HepG2 (cell line): ENCODE measurements around the gene EDNRA. TPM values are rescaled to one million over a fixed set of nuclear protein-coding genes. Genes with fewer than 3 reads are reported as not detected.

Experiments
- ATAC-seq: fragments of 200-7000 bp; cut with Tn5 transposase; 3 replicates; pipeline ENCODE4 v1.9.1; 2020; ENCODE audit warnings: mild to moderate bottlenecking, moderate library complexity
- BruUV-seq: library from RNA; stranded (reverse); fragments of 400-500 nt; replicated peaks from 2 replicates; lab custom pipeline; 2021; lab: Mats Ljungman, UMichigan
- CTCF ChIA-PET: fragments of 300-600 bp; formaldehyde crosslinking; extraction: SDS; loops from one replicate; lab custom pipeline; 2021; ENCODE audit warnings: low total read pairs, inconsistent platforms, low intra/inter-chr PET ratio; lab: Yijun Ruan, JAX
- POLR2A ChIA-PET: fragments of 350-600 bp; sonication (Branson Sonifier 250); formaldehyde crosslinking; loops from one replicate; lab custom pipeline; 2020; ENCODE audit warnings: antibody characterized with exemption, inconsistent platforms; lab: Yijun Ruan, JAX
- DNase-seq: peaks from one replicate; pipeline ENCODE4 v3.0.0-alpha.2; 2015; ENCODE audit warnings: low spot score
- FAIRE-seq: peaks from 3 replicates; lab custom pipeline; 2011; peaks lifted over from hg19 to GRCh38; lab: Jason Lieb, UNC
- H2AFZ ChIP-seq: one replicate; pipeline ENCODE4 v1.6.1; 2011; ENCODE audit warnings: low read length, inconsistent platforms
- H3K27ac ChIP-seq: fragments of 300-600 bp; 3 replicates; pipeline ENCODE4 v1.8.0; 2011; ENCODE audit warnings: mixed run types, mild to moderate bottlenecking, mixed read lengths, low read length, inconsistent platforms; ENCODE audit not compliant: insufficient read depth; ENCODE audit errors: extremely low read length
- H3K27me3 ChIP-seq, 2 experiments: fragments of 200-600 bp in 1 of 2; 2 replicates in 1 of 2; 3 replicates in 1 of 2; pipeline versions ENCODE4 v1.6.0 to v1.8.0; 2011; ENCODE audit warnings: low read length in 2 of 2, mild to moderate bottlenecking in 2 of 2, moderate library complexity in 2 of 2, inconsistent platforms in 1 of 2; ENCODE audit not compliant: insufficient read depth in 2 of 2, control insufficient read depth in 1 of 2
- H3K36me3 ChIP-seq, 2 experiments: fragments of 200-600 bp in 1 of 2; replicated peaks in 1 of 2; 2 replicates in 1 of 2; 3 replicates in 1 of 2; pipeline versions ENCODE4 v1.5.1 to v1.8.0; 2011; ENCODE audit warnings: low read length in 2 of 2, inconsistent platforms in 1 of 2; ENCODE audit not compliant: insufficient read depth in 2 of 2, control insufficient read depth in 1 of 2
- H3K4me1 ChIP-seq: 2 replicates; pipeline ENCODE4 v1.5.1; 2012; ENCODE audit warnings: low read length, inconsistent platforms; ENCODE audit not compliant: insufficient read depth
- H3K4me2 ChIP-seq: 2 replicates; pipeline ENCODE4 v1.6.0; 2011; ENCODE audit warnings: low read depth, low read length, inconsistent platforms
- H3K4me3 ChIP-seq, 3 experiments: fragments of 200-600 bp in 1 of 3; sonication (generic), shearing (Covaris generic) in 1 of 3; replicated peaks in 1 of 3; 2 replicates each; pipeline ENCODE4 v1.5.1; 2011 to 2016; ENCODE audit warnings: low read length in 3 of 3, inconsistent platforms in 2 of 3, low read depth in 2 of 3, mild to moderate bottlenecking in 2 of 3, control low read depth in 1 of 3, mixed read lengths in 1 of 3; ENCODE audit not compliant: insufficient read depth in 1 of 3
- H3K79me2 ChIP-seq: one replicate; pipeline ENCODE4 v1.6.1; 2011; ENCODE audit warnings: low read length, inconsistent platforms; ENCODE audit not compliant: insufficient read depth
- H3K9ac ChIP-seq: 2 replicates; pipeline ENCODE4 v1.6.0; 2011; ENCODE audit warnings: mild to moderate bottlenecking, low read depth, low read length, inconsistent platforms; ENCODE audit not compliant: insufficient read depth
- H3K9me3 ChIP-seq: 2 replicates; pipeline ENCODE4 v1.5.1; 2012; ENCODE audit warnings: mild to moderate bottlenecking, low read length
- H4K20me1 ChIP-seq: 2 replicates; pipeline ENCODE4 v1.6.0; 2011; ENCODE audit warnings: inconsistent platforms, mild to moderate bottlenecking, low read length, moderate library complexity; ENCODE audit not compliant: insufficient read depth
- ATAD3A ChIP-seq: sonication (generic); formaldehyde crosslinking; IDR thresholded peaks from 2 replicates; pipeline ENCODE4 v1.4.0; 2020; ENCODE audit warnings: missing genetic modification reagents
- ATF7 ChIP-seq, 2 experiments: fragments of 450-650 bp in 1 of 2; sonication (generic) in 1 of 2; formaldehyde crosslinking in 1 of 2; IDR thresholded peaks; 2 replicates each; pipeline versions ENCODE4 v1.4.0 to v1.6.1; 2016 to 2020; ENCODE audit warnings: antibody characterized with exemption in 1 of 2, mild to moderate bottlenecking in 1 of 2, missing genetic modification reagents in 1 of 2
- CEBPB ChIP-seq: IDR thresholded peaks from 2 replicates; pipeline ENCODE4 v1.6.1; 2011; ENCODE audit warnings: low read depth, low read length, improper control_type of control experiment, borderline replicate concordance
- CREB1 ChIP-seq, 2 experiments: fragments of 450-650 bp in 1 of 2; IDR thresholded peaks; 2 replicates each; pipeline ENCODE4 v1.6.1; 2016 to 2017; ENCODE audit warnings: control low read depth in 1 of 2, mild to moderate bottlenecking in 1 of 2, missing compliant biosample characterization in 1 of 2, missing genetic modification characterization in 1 of 2
- HNRNPK ChIP-seq: fragments of 200-400 bp; formaldehyde crosslinking; IDR thresholded peaks from 2 replicates; pipeline ENCODE4 v1.6.1; 2018; ENCODE audit warnings: low read length, low read depth, moderate library complexity, mild to moderate bottlenecking; ENCODE audit not compliant: poor library complexity, severe bottlenecking
- MZF1 ChIP-seq: sonication (generic); formaldehyde crosslinking; IDR thresholded peaks from 2 replicates; pipeline ENCODE4 v1.8.1; 2023; ENCODE audit warnings: mild to moderate bottlenecking, missing genetic modification reagents, borderline replicate concordance
- PAWR ChIP-seq: sonication (generic); formaldehyde crosslinking; IDR thresholded peaks from 2 replicates; pipeline ENCODE4 v1.4.0; 2020; ENCODE audit warnings: missing genetic modification reagents, mild to moderate bottlenecking, borderline replicate concordance
- PREB ChIP-seq: sonication (generic); formaldehyde crosslinking; IDR thresholded peaks from 2 replicates; pipeline ENCODE4 v1.4.0; 2020; ENCODE audit warnings: missing genetic modification reagents
- RBM39 ChIP-seq: fragments of 200-400 bp; formaldehyde crosslinking; IDR thresholded peaks from one replicate; pipeline ENCODE4 v1.6.1; 2018; ENCODE audit warnings: antibody characterized with exemption, mild to moderate bottlenecking, low read depth, low read length; ENCODE audit not compliant: poor library complexity, severe bottlenecking
- SMARCE1 ChIP-seq: fragments of 450-650 bp; IDR thresholded peaks from 2 replicates; pipeline ENCODE4 v1.6.1; 2017; ENCODE audit warnings: borderline replicate concordance
- TOE1 ChIP-seq: sonication (generic); formaldehyde crosslinking; IDR thresholded peaks from 2 replicates; pipeline ENCODE4 v1.4.0; 2020; ENCODE audit warnings: mild to moderate bottlenecking, missing genetic modification reagents
- ZFP90 ChIP-seq: sonication (generic); formaldehyde crosslinking; IDR thresholded peaks from 2 replicates; pipeline ENCODE4 v1.8.0; 2022; ENCODE audit warnings: missing genetic modification reagents, mild to moderate bottlenecking, inconsistent platforms, borderline replicate concordance
- ZNF362 ChIP-seq: sonication (generic); formaldehyde crosslinking; IDR thresholded peaks from 2 replicates; pipeline ENCODE4 v1.4.0; 2020; ENCODE audit warnings: missing genetic modification reagents, mild to moderate bottlenecking, borderline replicate concordance
- ZNF772 ChIP-seq: sonication (generic); formaldehyde crosslinking; IDR thresholded peaks from 2 replicates; pipeline ENCODE4 v1.5.0; 2020; ENCODE audit warnings: mild to moderate bottlenecking, missing genetic modification reagents
- ZZZ3 ChIP-seq: sonication (generic); formaldehyde crosslinking; IDR thresholded peaks from 2 replicates; pipeline ENCODE4 v1.4.0; 2020; ENCODE audit warnings: missing genetic modification reagents, mild to moderate bottlenecking, borderline replicate concordance
- WGBS: methylation state at CpG from one replicate; pipeline ENCODE4 v1.1.6; 2017; ENCODE audit warnings: low lambda C conversion rate; 5-methylcytosine and 5-hydroxymethylcytosine counted together
- in situ Hi-C: cut with HindIII; loops from 2 replicates; pipeline ENCODE4 v1.10.0; 2017; ENCODE audit warnings: low pct_unique_long_range_greater_than_20kb; ENCODE audit not compliant: extremely low pct_ligation_motif_present
- intact Hi-C: fragments of 100-400 bp; cut with micrococcal nuclease; formaldehyde crosslinking; loops from one replicate; pipeline ENCODE4 v1.10.0; 2022; ENCODE audit not compliant: unreplicated experiment
- polyA plus RNA-seq, 8 experiments: library from polyadenylated mRNA; depleted of rRNA in 3 of 8; stranded (reverse) in 7 of 8; unstranded in 1 of 8; fragments of >200 nt; fragmentation: Illumina TruSeq in 4 of 8; extraction: Trizol in 4 of 8; gene quantifications; 2 replicates each; pipeline versions ENCODE4 v1.2.1 to v1.2.3, GENCODE V29; 2011 to 2016; ENCODE audit warnings: low read depth in 4 of 8, missing spikeins in 1 of 8, mixed read lengths in 1 of 8; ENCODE audit not compliant: insufficient read depth in 1 of 8
- total RNA-seq, 5 experiments: library from RNA; depleted of rRNA; stranded (reverse); fragments of >200 nt; fragmentation: Illumina TruSeq; extraction: Trizol; gene quantifications; 2 replicates each; pipeline ENCODE4 v1.2.3, GENCODE V29; 2016; ENCODE audit warnings: low read depth in 1 of 5
- TF ChIP-seq, protein P1 (sequence below): sonication (generic); formaldehyde crosslinking; IDR thresholded peaks from 2 replicates; pipeline ENCODE4 v1.5.0; 2020; ENCODE audit warnings: missing genetic modification reagents

EDNRA gene
- total and polyA plus RNA-seq, 2 of the 13 experiments (the other 11 are each of a cell fraction or from before 2014, with no cell fraction given), result not detected

- CTCF ChIA-PET, result no interaction called here
- no peak overlapping the region for H2AFZ ChIP-seq
- intact Hi-C loops (no loop called here), in situ Hi-C loops (no loop called here)
- FAIRE-seq, result no peak
- H3K27me3 ChIP-seq, result no peaks in the 10 kb centered on the region
- no peak overlapping the region for H3K27ac ChIP-seq
- POLR2A ChIA-PET, result no interaction called here
- no peak overlapping the region for H3K9ac ChIP-seq
- DNase-seq, result no peak
- no peak for TF ChIP-seq ZNF362 (CRISPR knock-in tag)
- TF ChIP-seq, protein P1, sequence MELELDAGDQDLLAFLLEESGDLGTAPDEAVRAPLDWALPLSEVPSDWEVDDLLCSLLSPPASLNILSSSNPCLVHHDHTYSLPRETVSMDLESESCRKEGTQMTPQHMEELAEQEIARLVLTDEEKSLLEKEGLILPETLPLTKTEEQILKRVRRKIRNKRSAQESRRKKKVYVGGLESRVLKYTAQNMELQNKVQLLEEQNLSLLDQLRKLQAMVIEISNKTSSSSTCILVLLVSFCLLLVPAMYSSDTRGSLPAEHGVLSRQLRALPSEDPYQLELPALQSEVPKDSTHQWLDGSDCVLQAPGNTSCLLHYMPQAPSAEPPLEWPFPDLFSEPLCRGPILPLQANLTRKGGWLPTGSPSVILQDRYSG, result no peak
- TF ChIP-seq TOE1 (CRISPR knock-in tag), result no peak
- H3K79me2 ChIP-seq, result no peaks in the 10 kb centered on the region
- H3K4me3 ChIP-seq, result no peak overlapping the region
- no peak for ATAC-seq
- no peaks in the 10 kb centered on the region for H3K9me3 ChIP-seq
- BruUV-seq, result no TSS peak
- H3K4me1 ChIP-seq, result no peaks in the 10 kb centered on the region
- H4K20me1 ChIP-seq, result no peaks in the 10 kb centered on the region
- no peaks in the 10 kb centered on the region for H3K36me3 ChIP-seq
- H3K4me2 ChIP-seq, result no peak overlapping the region
Observed at GRCh38 chr4:147566762-147567161, 85.9 kb downstream of the EDNRA start.

DNA sequence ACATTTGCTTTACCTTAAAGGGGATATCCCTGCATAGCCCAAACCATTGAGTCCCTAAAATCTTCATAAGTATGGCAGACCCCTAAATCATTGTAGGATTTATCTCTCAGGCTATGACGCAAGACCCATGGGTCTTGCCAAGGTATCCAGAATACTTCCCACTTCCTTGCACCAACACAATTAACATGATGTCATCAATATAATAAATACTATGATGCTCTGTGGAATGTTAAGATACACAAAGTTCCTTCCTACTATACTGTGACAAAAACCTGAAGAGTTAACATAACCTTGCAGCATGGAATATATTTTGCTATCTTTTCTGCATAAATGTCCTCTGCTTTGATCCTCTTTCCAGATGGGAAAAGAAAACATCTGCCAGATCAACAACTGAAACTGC, 86.4 kb downstream of the EDNRA start:
- no peaks in the 10 kb centered on the region for H3K9me3 ChIP-seq
- no peaks in the 10 kb centered on the region for H4K20me1 ChIP-seq
- in situ Hi-C loops (no loop called here), intact Hi-C loops (no loop called here)
- H2AFZ ChIP-seq, result no peak overlapping the region
- ChIA-PET CTCF (no interaction called here), POLR2A (no interaction called here)
- FAIRE-seq, result no peak
- no peak for ATAC-seq
- DNase-seq, result no peak
- H3K79me2 ChIP-seq, result no peaks in the 10 kb centered on the region
- no peaks in the 10 kb centered on the region for H3K36me3 ChIP-seq
- no peak overlapping the region for H3K4me2 ChIP-seq
- H3K27me3 ChIP-seq, result no peaks in the 10 kb centered on the region
- H3K27ac ChIP-seq, result no peak overlapping the region
- BruUV-seq, result no TSS peak
- no peak overlapping the region for H3K4me3 ChIP-seq
- no peak overlapping the region for H3K9ac ChIP-seq
- H3K4me1 ChIP-seq, result no peaks in the 10 kb centered on the region
- WGBS, result 56% methylated on average over 1 of the region's 1 CpG
- TF ChIP-seq PREB (no peak), HNRNPK (no peak), MZF1 (no peak), RBM39 (no peak), ZFP90 (CRISPR knock-in tag) (no peak), ATF7 (IDR thresholded peaks at IDR 0.05) (peak; percentile 90), ATF7 (CRISPR knock-in tag; IDR thresholded peaks at IDR 0.05) (no peak), PAWR (CRISPR knock-in tag) (no peak), CEBPB (peak; percentile 41; the same call in 1 of the 2 replicates), ATAD3A (CRISPR knock-in tag) (no peak), CREB1 (IDR thresholded peaks at IDR 0.05) (0 out of 2 replicates have a peak, but pooled peaks have one; percentile 39), CREB1 (CRISPR knock-in tag; IDR thresholded peaks at IDR 0.05) (no peak), ZZZ3 (CRISPR knock-in tag) (no peak), ZNF772 (CRISPR knock-in tag) (no peak), SMARCE1 (no peak)
